ENCODE data around the gene ABCA3.

Gene ABCA3

GRCh38 chr16:2374644-2375043, 34.1 kb upstream of the ABCA3 start:
- TF ChIP-seq CTCF (IDR thresholded peaks at IDR 0.05): no peak

GRCh38 chr16:2373176-2373575, 32.6 kb upstream of the ABCA3 start:
- no peak for TF ChIP-seq CTCF (IDR thresholded peaks at IDR 0.05)

- no peak for TF ChIP-seq CTCF (IDR thresholded peaks at IDR 0.05)
Observed at GRCh38 chr16:2372684-2373083, 32.2 kb upstream of the ABCA3 start.

- TF ChIP-seq CTCF (IDR thresholded peaks at IDR 0.05): no peak
Observed at GRCh38 chr16:2371421-2371820, 30.9 kb upstream of the ABCA3 start.

- no peak for TF ChIP-seq CTCF (IDR thresholded peaks at IDR 0.05)
Observed at GRCh38 chr16:2370721-2371120, 30.2 kb upstream of the ABCA3 start.

GRCh38 chr16:2366660-2367309, 26.3 kb upstream of the ABCA3 start:
- no peak for TF ChIP-seq CTCF (IDR thresholded peaks at IDR 0.05)

- no peak for TF ChIP-seq CTCF (IDR thresholded peaks at IDR 0.05)
Observed at GRCh38 chr16:2365397-2366294, 25.1 kb upstream of the ABCA3 start.
